Nephron progenitor cell (in vitro differentiated cells): ENCODE results near the gene CYP24A1.
A peak's percentile ranks its signal among the peaks of the same experiment; 100 is the strongest.

Experiments
- DNase-seq: peaks from one replicate; pipeline ENCODE4 v3.0.0; 2021
- H3K27ac Mint-ChIP-seq: 2 replicates; pipeline ENCODE4 v1.8.0; 2021; ENCODE audit warnings: mild to moderate bottlenecking, moderate library complexity, mixed read lengths
- H3K27me3 Mint-ChIP-seq: 2 replicates; pipeline ENCODE4 v1.8.0; 2021; ENCODE audit warnings: mild to moderate bottlenecking, low read depth, mixed read lengths; ENCODE audit not compliant: poor library complexity
- H3K36me3 Mint-ChIP-seq: 2 replicates; pipeline ENCODE4 v1.8.0; 2021; ENCODE audit warnings: low read depth, mixed read lengths
- H3K4me1 Mint-ChIP-seq: 2 replicates; pipeline ENCODE4 v1.8.0; 2021; ENCODE audit warnings: mixed read lengths
- H3K4me3 Mint-ChIP-seq: 2 replicates; pipeline ENCODE4 v1.8.0; 2021; ENCODE audit warnings: mild to moderate bottlenecking, moderate library complexity, mixed read lengths
- H3K9me3 Mint-ChIP-seq: 2 replicates; pipeline ENCODE4 v1.8.0; 2021; ENCODE audit warnings: mild to moderate bottlenecking, moderate library complexity, mixed read lengths
- TF ChIP-seq, protein P1 (sequence below): fragments of 200-600 bp; sonication (generic); IDR thresholded peaks from 2 replicates; pipeline ENCODE4 v1.5.0; 2021; ENCODE audit warnings: antibody characterized with exemption

CYP24A1 gene

DNA sequence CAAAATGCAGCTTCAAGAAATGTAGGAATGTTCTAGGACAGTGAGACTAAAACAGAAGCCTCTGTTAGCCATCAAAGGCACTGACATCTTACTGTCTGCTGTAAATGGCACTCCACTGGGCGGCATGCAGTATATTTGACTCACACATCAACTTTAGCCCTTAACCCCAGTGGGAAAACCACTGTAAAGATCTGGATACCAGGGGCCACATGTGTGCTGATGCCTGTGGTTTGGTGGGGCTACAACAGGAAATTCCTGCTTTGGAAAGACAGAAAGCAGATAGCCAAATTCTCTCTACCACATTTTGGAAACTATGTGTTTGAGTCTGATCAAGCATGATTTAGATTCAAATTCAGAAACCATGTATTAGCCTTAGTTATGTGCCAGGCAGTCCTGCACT is 38.4 kb upstream of the CYP24A1 start:
- no peak for DNase-seq
- TF ChIP-seq, protein P1, sequence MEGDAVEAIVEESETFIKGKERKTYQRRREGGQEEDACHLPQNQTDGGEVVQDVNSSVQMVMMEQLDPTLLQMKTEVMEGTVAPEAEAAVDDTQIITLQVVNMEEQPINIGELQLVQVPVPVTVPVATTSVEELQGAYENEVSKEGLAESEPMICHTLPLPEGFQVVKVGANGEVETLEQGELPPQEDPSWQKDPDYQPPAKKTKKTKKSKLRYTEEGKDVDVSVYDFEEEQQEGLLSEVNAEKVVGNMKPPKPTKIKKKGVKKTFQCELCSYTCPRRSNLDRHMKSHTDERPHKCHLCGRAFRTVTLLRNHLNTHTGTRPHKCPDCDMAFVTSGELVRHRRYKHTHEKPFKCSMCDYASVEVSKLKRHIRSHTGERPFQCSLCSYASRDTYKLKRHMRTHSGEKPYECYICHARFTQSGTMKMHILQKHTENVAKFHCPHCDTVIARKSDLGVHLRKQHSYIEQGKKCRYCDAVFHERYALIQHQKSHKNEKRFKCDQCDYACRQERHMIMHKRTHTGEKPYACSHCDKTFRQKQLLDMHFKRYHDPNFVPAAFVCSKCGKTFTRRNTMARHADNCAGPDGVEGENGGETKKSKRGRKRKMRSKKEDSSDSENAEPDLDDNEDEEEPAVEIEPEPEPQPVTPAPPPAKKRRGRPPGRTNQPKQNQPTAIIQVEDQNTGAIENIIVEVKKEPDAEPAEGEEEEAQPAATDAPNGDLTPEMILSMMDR, result no peak
- Mint-ChIP-seq H3K4me3 (no peak overlapping the region), H3K9me3 (no peaks in the 10 kb centered on the region), H3K27me3 (no peaks in the 10 kb centered on the region), H3K4me1 (peaks cover 17% of the 10 kb centered on the region), H3K27ac (no peak overlapping the region), H3K36me3 (peaks cover 61% of the 10 kb centered on the region)

DNA sequence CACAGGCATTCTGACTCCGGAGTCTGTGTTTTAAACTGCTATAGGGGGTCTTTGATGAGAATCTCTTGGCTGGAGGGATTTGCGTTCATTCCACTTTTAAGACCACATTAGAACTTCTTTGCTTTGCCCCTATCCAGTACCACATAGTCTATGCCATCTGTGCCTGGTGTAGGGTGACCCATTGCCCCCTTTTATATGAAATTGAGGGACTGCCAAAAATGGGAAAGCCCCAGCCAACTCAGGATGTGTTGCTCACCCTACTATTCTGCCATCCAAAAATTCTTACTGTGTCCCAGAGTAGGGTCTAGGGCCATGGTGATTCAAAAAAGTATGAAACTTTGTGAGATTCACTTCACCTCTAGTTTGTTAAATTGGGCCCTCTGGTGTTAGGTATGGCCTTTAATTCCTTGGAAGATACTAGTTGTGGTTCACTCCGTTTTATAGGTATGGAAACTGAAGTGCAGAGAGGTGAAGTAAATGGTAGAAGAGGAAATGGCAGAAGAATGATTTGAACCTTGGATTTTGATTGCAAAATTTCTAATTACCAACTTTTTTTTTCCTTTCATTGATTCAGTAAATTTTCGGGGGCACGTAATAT is 35.5 kb upstream of the CYP24A1 start:
- H3K27ac Mint-ChIP-seq, result peak overlapping the region; percentile 82
- TF ChIP-seq, protein P1, result no peak
- H3K27me3 Mint-ChIP-seq, result no peaks in the 10 kb centered on the region

DNA sequence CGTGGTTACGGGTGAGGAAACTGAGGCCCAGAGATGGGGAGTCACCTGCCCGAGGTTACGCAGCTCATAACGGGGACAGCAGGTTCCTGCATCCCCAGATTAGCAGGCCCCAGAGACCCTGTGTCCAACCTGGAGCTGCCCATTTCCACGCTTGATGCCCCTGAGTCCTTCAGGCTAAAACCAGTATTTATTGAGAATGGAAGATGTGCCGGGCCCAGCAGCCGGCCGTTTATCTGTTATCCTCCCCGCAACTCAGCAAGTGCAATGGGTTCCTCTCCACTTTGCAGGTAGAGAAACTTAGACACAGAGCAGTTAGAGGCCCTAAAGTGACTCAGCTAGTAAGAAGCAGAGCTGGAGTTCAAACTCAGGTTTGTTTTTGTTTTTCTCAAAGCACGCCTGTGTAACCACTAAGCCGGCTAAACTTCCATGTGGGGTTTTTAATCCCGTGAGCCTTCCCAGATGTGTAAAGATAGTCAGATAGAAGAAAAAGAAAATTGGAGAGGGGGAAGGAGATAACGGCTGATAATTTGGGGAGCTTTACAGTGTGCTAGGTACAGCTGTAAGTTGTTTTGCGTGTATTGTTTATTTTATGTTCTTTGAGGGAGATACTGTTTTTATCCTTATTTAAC is 34.9 kb upstream of the CYP24A1 start:
- Mint-ChIP-seq H3K4me1 (peaks cover 25% of the 10 kb centered on the region), H3K27me3 (no peaks in the 10 kb centered on the region), H3K9me3 (no peaks in the 10 kb centered on the region), H3K36me3 (peaks cover 29% of the 10 kb centered on the region), H3K4me3 (peak overlapping the region; percentile 90), H3K27ac (peak overlapping the region; percentile 82)
- TF ChIP-seq, protein P1, result no peak
- DNase-seq, result peak; percentile 18

More for the DNA sequence above, 35.5 kb upstream of the CYP24A1 start:
- H3K9me3 Mint-ChIP-seq, result no peaks in the 10 kb centered on the region
- H3K36me3 Mint-ChIP-seq, result peaks cover 34% of the 10 kb centered on the region
- peaks cover 25% of the 10 kb centered on the region for H3K4me1 Mint-ChIP-seq
- peak overlapping the region; percentile 90 for H3K4me3 Mint-ChIP-seq
- no peak for DNase-seq

DNA sequence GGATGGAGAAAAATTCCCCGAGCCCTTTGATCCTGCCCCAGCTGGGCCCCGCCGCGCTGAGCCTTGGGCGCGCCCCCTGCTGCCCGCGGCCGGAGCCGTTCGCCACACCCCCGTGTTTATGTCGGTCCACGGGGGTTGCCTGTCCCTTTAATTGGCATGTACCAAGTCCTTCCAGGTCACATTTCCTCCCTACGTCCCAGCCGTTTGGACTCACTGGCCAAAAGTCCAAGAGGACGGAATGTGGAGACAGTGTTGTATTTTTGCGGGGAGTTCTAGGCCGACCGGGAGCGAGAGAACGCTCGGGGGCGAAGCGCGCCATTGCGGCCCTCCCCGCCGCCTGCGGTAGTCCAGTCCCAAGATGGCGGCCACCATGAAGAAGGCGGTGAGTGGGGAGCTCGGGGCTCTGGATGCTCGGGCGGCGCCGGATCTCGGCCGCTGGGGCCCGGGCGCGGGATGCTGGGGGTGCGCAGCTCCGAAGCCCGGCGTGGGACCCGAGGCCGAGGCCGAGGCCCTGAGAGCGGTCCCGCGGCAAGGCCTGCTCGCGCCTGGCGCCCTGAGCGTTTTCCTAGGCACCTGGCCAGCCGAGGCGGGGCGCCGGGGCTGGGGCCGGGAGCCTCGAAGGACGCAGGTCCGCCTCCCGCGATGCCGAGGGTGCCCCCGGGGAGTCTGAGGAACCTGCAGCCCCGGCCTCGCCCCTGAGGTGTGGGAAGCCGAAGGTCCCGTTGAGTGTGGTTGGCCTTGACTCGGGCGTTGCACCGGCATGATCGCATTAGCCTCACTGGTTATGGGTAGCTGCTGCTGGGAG is 34.2 kb upstream of the CYP24A1 start, which contains the start of gene PFDN4:
PFDN4 (plus strand) TSS at position 345 of the 805 bp plus-strand sequence; CDS start at position 359, 14 bp downstream.
- H3K4me1 Mint-ChIP-seq, result peaks cover 25% of the 10 kb centered on the region
- TF ChIP-seq, protein P1, result peak; percentile 68
- no peaks in the 10 kb centered on the region for H3K27me3 Mint-ChIP-seq
- peak within 1 kb of the TSS; percentile 100 for H3K27ac Mint-ChIP-seq
- H3K36me3 Mint-ChIP-seq, result peaks cover 27% of the 10 kb centered on the region
- peak within 1 kb of the TSS; percentile 98 for H3K4me3 Mint-ChIP-seq
- peak; percentile 88 for DNase-seq
- H3K9me3 Mint-ChIP-seq, result no peaks in the 10 kb centered on the region

- no peak for DNase-seq
- peaks cover 25% of the 10 kb centered on the region for H3K4me1 Mint-ChIP-seq
- no peaks in the 10 kb centered on the region for H3K27me3 Mint-ChIP-seq
- H3K36me3 Mint-ChIP-seq, result peaks cover 23% of the 10 kb centered on the region
- peak overlapping the region; percentile 100 for H3K27ac Mint-ChIP-seq
- H3K4me3 Mint-ChIP-seq, result peak overlapping the region; percentile 98
- H3K9me3 Mint-ChIP-seq, result no peaks in the 10 kb centered on the region
- TF ChIP-seq, protein P1, result no peak
These were observed 33.4 kb upstream of the CYP24A1 start for GRCh38 chr20:54207053-54207742.
